HK-2 (cell line): ENCODE measurements around the gene RANBP1.

ENCODE experiments used
- DNase-seq: peaks from one replicate; pipeline ENCODE4 v3.0.0-alpha.2; 2018; ENCODE audit not compliant: unreplicated experiment

RANBP1 gene

GRCh38 chr22:20107951-20108756, 7.8 kb upstream of the RANBP1 start:
- DNase-seq = no peak

GRCh38 chr22:20108757-20109230, 7.1 kb upstream of the RANBP1 start:
- no peak for DNase-seq

- DNase-seq = no peak
These were observed 6.2 kb upstream of the RANBP1 start for GRCh38 chr22:20109411-20110358.

GRCh38 chr22:20110359-20110985, 5.4 kb upstream of the RANBP1 start:
- no peak for DNase-seq

- DNase-seq = no peak
These were observed 4.7 kb upstream of the RANBP1 start for GRCh38 chr22:20111045-20111688.

- no peak for DNase-seq
These were observed 3.9 kb upstream of the RANBP1 start for GRCh38 chr22:20111689-20112622.

- DNase-seq = no peak
These were observed 3.0 kb upstream of the RANBP1 start for GRCh38 chr22:20112623-20113511.

GRCh38 chr22:20113551-20114310, 2.2 kb upstream of the RANBP1 start:
- DNase-seq = no peak

GRCh38 chr22:20114506-20115475, 1.1 kb upstream of the RANBP1 start:
- DNase-seq = no peak

GRCh38 chr22:20116376-20116950, 559 bp downstream of the RANBP1 start:
- no peak for DNase-seq

GRCh38 chr22:20116951-20117632, 1.2 kb downstream of the RANBP1 start, which contains the start of gene TRMT2A:
TRMT2A (minus strand) TSS chr22:20117226; CDS start chr22:20116906, 320 bp downstream.
- peak; percentile 96 for DNase-seq

- DNase-seq = no peak
These were observed 1.9 kb downstream of the RANBP1 start for GRCh38 chr22:20117633-20118299.

- no peak for DNase-seq
These were observed 2.6 kb downstream of the RANBP1 start for GRCh38 chr22:20118300-20119020.

- DNase-seq = no peak
These were observed 6.0 kb downstream of the RANBP1 start for GRCh38 chr22:20121856-20122415.
